MM.1S (cell line): ENCODE measurements around the gene WWC2.

ENCODE experiments used
- DNase-seq: peaks from one replicate; pipeline ENCODE4 v3.0.0-alpha.2; 2015
- H2AFZ ChIP-seq: fragments of 300-600 bp; sonication (generic); 2 replicates; pipeline ENCODE4 v1.6.0; 2016; ENCODE audit warnings: antibody characterized with exemption, low read length
- H3F3A ChIP-seq: fragments of 300-600 bp; sonication (generic); 2 replicates; pipeline ENCODE4 v1.6.1; 2016; ENCODE audit warnings: mild to moderate bottlenecking, antibody characterized with exemption, low read length, moderate library complexity, mixed read lengths; ENCODE audit not compliant: insufficient read depth
- H3K27ac ChIP-seq: fragments of 300-600 bp; sonication (generic); 2 replicates; pipeline ENCODE4 v1.5.1; 2016; ENCODE audit warnings: mild to moderate bottlenecking, low read length
- H3K27me3 ChIP-seq: fragments of 300-600 bp; sonication (generic); replicated peaks from 2 replicates; pipeline ENCODE4 v1.6.0; 2016; ENCODE audit warnings: low read length; ENCODE audit not compliant: insufficient read depth
- H3K36me3 ChIP-seq: fragments of 300-600 bp; sonication (generic); replicated peaks from 2 replicates; pipeline ENCODE4 v1.6.1; 2016; ENCODE audit warnings: mild to moderate bottlenecking, low read length, mixed read lengths; ENCODE audit not compliant: insufficient read depth
- H3K4me1 ChIP-seq: fragments of 300-600 bp; sonication (generic); 2 replicates; pipeline ENCODE4 v1.6.1; 2016; ENCODE audit warnings: low read length, mixed read lengths
- H3K4me2 ChIP-seq: fragments of 300-600 bp; sonication (generic); 2 replicates; pipeline ENCODE4 v1.6.0; 2016; ENCODE audit warnings: low read depth, low read length
- H3K4me3 ChIP-seq: fragments of 300-600 bp; sonication (generic); 2 replicates; pipeline ENCODE4 v1.5.1; 2016; ENCODE audit warnings: low read length, mixed read lengths
- H3K79me2 ChIP-seq: fragments of 300-600 bp; sonication (generic); 2 replicates; pipeline ENCODE4 v1.6.1; 2016; ENCODE audit warnings: mixed run types, low read length, mixed read lengths
- H3K9ac ChIP-seq: fragments of 300-600 bp; sonication (generic); 2 replicates; pipeline ENCODE4 v1.6.1; 2016; ENCODE audit warnings: low read length, mixed read lengths
- H3K9me2 ChIP-seq: fragments of 300-600 bp; sonication (generic); replicated peaks from 2 replicates; pipeline ENCODE4 v1.6.1; 2016; ENCODE audit warnings: mild to moderate bottlenecking, low read length, mixed read lengths; ENCODE audit not compliant: insufficient read depth
- H3K9me3 ChIP-seq: fragments of 300-600 bp; sonication (generic); replicated peaks from 2 replicates; pipeline ENCODE4 v1.6.1; 2016; ENCODE audit warnings: mild to moderate bottlenecking, low read length, mixed read lengths; ENCODE audit not compliant: insufficient read depth
- H4K20me1 ChIP-seq: fragments of 300-600 bp; sonication (generic); 2 replicates; pipeline ENCODE4 v1.6.1; 2016; ENCODE audit warnings: mild to moderate bottlenecking, low read length, moderate library complexity, mixed read lengths; ENCODE audit not compliant: insufficient read depth
- EZH2 ChIP-seq: fragments of 300-600 bp; sonication (generic); optimal IDR thresholded peaks from 2 replicates; pipeline ENCODE3; 2017; ENCODE audit warnings: low read depth, mild to moderate bottlenecking, antibody characterized with exemption, low read length, mixed read lengths
- EZH2phosphoT487 ChIP-seq: fragments of 300-600 bp; sonication (generic); IDR thresholded peaks from 2 replicates; pipeline ENCODE4 v1.6.1; 2018; ENCODE audit warnings: antibody characterized with exemption, low read length
- TF ChIP-seq, protein P1 (sequence below): fragments of 300-600 bp; sonication (generic); IDR thresholded peaks from 2 replicates; pipeline ENCODE4 v1.5.1; 2016; ENCODE audit warnings: antibody characterized with exemption, low read length, mixed read lengths

The WWC2 gene

DNA sequence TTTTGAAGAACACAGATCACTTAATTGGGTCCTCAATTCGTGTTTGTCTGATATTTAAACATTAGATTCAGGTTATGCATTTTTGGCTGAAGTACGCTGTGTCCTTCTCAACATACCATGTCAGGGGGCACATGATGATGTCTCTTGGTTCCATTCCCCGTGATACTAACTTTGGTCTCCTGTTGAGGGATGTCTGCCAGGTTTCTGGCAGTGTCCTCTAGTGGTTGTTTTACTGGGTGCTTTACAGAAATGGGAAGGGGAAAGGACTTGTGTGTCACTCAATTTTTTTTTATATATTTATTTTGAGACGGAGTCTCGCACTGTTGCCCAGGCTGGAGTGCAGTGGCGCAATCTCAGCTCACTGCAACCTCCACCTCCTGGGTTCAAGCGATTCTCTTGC is 58.2 kb downstream of the WWC2 start:
- Histone ChIP-seq H3K9me2 (no peaks in the 10 kb centered on the region), H3K27ac (no peak overlapping the region), H3K4me2 (no peak overlapping the region), H2AFZ (no peak overlapping the region), H4K20me1 (no peaks in the 10 kb centered on the region), H3K36me3 (no peaks in the 10 kb centered on the region), H3K4me1 (no peaks in the 10 kb centered on the region), H3F3A (no peaks in the 10 kb centered on the region), H3K9ac (no peak overlapping the region), H3K9me3 (no peaks in the 10 kb centered on the region), H3K27me3 (no peaks in the 10 kb centered on the region), H3K79me2 (no peaks in the 10 kb centered on the region), H3K4me3 (no peak overlapping the region)
- TF ChIP-seq EZH2 = no peak
- TF ChIP-seq EZH2phosphoT487 = no peak
- TF ChIP-seq, protein P1, sequence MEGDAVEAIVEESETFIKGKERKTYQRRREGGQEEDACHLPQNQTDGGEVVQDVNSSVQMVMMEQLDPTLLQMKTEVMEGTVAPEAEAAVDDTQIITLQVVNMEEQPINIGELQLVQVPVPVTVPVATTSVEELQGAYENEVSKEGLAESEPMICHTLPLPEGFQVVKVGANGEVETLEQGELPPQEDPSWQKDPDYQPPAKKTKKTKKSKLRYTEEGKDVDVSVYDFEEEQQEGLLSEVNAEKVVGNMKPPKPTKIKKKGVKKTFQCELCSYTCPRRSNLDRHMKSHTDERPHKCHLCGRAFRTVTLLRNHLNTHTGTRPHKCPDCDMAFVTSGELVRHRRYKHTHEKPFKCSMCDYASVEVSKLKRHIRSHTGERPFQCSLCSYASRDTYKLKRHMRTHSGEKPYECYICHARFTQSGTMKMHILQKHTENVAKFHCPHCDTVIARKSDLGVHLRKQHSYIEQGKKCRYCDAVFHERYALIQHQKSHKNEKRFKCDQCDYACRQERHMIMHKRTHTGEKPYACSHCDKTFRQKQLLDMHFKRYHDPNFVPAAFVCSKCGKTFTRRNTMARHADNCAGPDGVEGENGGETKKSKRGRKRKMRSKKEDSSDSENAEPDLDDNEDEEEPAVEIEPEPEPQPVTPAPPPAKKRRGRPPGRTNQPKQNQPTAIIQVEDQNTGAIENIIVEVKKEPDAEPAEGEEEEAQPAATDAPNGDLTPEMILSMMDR = no peak
- DNase-seq = no peak

DNA sequence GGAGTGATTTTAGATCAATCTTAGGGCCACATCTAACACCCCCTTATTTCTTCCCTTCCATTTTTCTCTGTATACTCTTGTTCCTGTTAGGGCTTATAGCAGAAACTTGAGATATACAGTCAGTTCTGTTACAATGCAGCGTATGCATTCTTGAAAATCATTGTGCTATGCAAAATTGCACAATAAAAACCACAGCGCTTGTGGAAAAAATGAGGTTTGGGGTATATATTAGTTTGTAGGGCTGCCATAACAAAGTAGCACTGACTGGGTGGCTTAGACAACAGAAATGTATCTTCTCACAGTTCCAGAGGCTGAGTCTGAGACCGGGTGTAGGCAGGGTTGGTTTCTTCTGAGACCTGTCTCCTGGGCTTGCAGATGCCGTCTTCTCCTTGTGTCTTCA is 59.0 kb downstream of the WWC2 start:
- H3K9me2 ChIP-seq = no peaks in the 10 kb centered on the region
- no peak overlapping the region for H3K4me3 ChIP-seq
- H3K79me2 ChIP-seq = no peaks in the 10 kb centered on the region
- DNase-seq = no peak
- no peak overlapping the region for H3K4me2 ChIP-seq
- TF ChIP-seq, protein P1 = no peak
- TF ChIP-seq EZH2phosphoT487 = no peak
- TF ChIP-seq EZH2 = no peak
- no peaks in the 10 kb centered on the region for H3K36me3 ChIP-seq
- H3K9ac ChIP-seq = no peak overlapping the region
- H3K27ac ChIP-seq = no peak overlapping the region
- H4K20me1 ChIP-seq = no peaks in the 10 kb centered on the region
- H3K9me3 ChIP-seq = no peaks in the 10 kb centered on the region
- H2AFZ ChIP-seq = no peak overlapping the region
- no peaks in the 10 kb centered on the region for H3F3A ChIP-seq
- H3K27me3 ChIP-seq = no peaks in the 10 kb centered on the region
- no peaks in the 10 kb centered on the region for H3K4me1 ChIP-seq

DNA sequence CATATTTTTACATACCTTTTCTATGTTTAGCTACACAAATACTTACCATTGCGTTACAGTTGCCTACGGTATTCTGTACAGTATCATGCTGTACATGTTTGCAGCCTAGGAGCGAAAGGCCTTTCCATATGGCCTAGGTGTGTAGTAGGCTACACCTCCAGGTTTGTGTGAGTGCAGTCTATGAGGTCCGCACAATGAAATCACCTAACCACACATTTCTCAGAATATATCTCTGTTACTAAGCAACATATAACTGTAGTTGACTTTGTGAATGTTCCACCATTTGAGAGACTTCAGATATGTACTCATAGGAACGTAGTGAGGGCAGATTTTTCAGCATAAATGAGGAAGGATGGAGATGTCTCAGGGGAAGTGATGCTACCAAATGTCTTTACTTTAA is 62.6 kb downstream of the WWC2 start:
- Histone ChIP-seq H4K20me1 (no peaks in the 10 kb centered on the region), H3K36me3 (no peaks in the 10 kb centered on the region), H3K9me2 (no peaks in the 10 kb centered on the region), H3K4me1 (no peaks in the 10 kb centered on the region), H3K4me2 (no peak overlapping the region), H3K79me2 (no peaks in the 10 kb centered on the region), H3K27ac (no peak overlapping the region), H3K9me3 (no peaks in the 10 kb centered on the region), H3K4me3 (no peak overlapping the region), H3K9ac (no peak overlapping the region), H2AFZ (no peak overlapping the region), H3K27me3 (no peaks in the 10 kb centered on the region), H3F3A (no peaks in the 10 kb centered on the region)
- no peak for DNase-seq
- no peak for TF ChIP-seq EZH2
- TF ChIP-seq, protein P1 = no peak
- no peak for TF ChIP-seq EZH2phosphoT487
